ENCODE results near the gene TBC1D1. TPM values are rescaled to one million over a fixed set of nuclear protein-coding genes. Genes with fewer than 3 reads are reported as not detected.

Gene TBC1D1
- total and polyA plus RNA-seq, 2 experiments from 2014 or later = 53.9 to 151 TPM

- TF ChIP-seq ZNF462 (CRISPR knock-in tag; IDR thresholded peaks at IDR 0.05) (no peak), JUNB (IDR thresholded peaks at IDR 0.05; ENCODE audit: unreplicated experiment) (no peak), NANOG (IDR thresholded peaks at IDR 0.05; ENCODE audit: borderline replicate concordance) (no peak), EZH2phosphoT487 (IDR thresholded peaks at IDR 0.05; ENCODE audit: unreplicated experiment) (no peak)
These were observed 87.5 kb downstream of the TBC1D1 start (continued) for GRCh38 chr4:37978248-37978924.

- H3K36me3 Mint-ChIP-seq (ENCODE audit: low read depth) = no peaks in the 10 kb centered on the region
- peaks cover 8% of the 10 kb centered on the region for H3F3A ChIP-seq (replicated peaks; ENCODE audit: low read depth)
- H3K27ac Mint-ChIP-seq = no peak overlapping the region; the same call in 1 of the 2 replicates
- no peaks in the 10 kb centered on the region for H3K27me3 ChIP-seq (ENCODE audit: insufficient read depth)
- H3K79me2 ChIP-seq (replicated peaks; ENCODE audit: insufficient read depth) = peaks cover 77% of the 10 kb centered on the region
- H3K4me1 Mint-ChIP-seq = peaks cover 51% of the 10 kb centered on the region
- no peak for DNase-seq (ENCODE audit: low spot score)
- H3K9me3 Mint-ChIP-seq = no peaks in the 10 kb centered on the region
- H3K27ac ChIP-seq (ENCODE audit: low read depth) = no peak overlapping the region
- H3K4me1 ChIP-seq (ENCODE audit: insufficient read depth) = peaks cover 51% of the 10 kb centered on the region
- H3K4me3 ChIP-seq = no peak overlapping the region
- H3K9me2 ChIP-seq (ENCODE audit: insufficient read depth) = no peaks in the 10 kb centered on the region
- H3K4me2 ChIP-seq = no peak overlapping the region
- H4K20me1 ChIP-seq (replicated peaks; ENCODE audit: insufficient read depth) = peaks cover 7% of the 10 kb centered on the region
- H3K4me3 Mint-ChIP-seq = no peak overlapping the region
- ATAC-seq = no peak
- H2AFZ ChIP-seq = no peak overlapping the region
- H3K36me3 ChIP-seq (ENCODE audit: insufficient read depth) = no peaks in the 10 kb centered on the region
- peaks cover 13% of the 10 kb centered on the region for H3K27me3 Mint-ChIP-seq (ENCODE audit: insufficient read depth, low read depth, poor library complexity)
- TF ChIP-seq ETS1 (IDR thresholded peaks at IDR 0.05) = no peak
- TF ChIP-seq STAT1 (IDR thresholded peaks at IDR 0.05; ENCODE audit: unreplicated experiment) = no peak
- TF ChIP-seq ZNF331 (CRISPR knock-in tag; IDR thresholded peaks at IDR 0.05; ENCODE audit: low read depth) = no peak
- TF ChIP-seq EZH2phosphoT487 (IDR thresholded peaks at IDR 0.05; ENCODE audit: unreplicated experiment) = no peak
- TF ChIP-seq, protein P1, sequence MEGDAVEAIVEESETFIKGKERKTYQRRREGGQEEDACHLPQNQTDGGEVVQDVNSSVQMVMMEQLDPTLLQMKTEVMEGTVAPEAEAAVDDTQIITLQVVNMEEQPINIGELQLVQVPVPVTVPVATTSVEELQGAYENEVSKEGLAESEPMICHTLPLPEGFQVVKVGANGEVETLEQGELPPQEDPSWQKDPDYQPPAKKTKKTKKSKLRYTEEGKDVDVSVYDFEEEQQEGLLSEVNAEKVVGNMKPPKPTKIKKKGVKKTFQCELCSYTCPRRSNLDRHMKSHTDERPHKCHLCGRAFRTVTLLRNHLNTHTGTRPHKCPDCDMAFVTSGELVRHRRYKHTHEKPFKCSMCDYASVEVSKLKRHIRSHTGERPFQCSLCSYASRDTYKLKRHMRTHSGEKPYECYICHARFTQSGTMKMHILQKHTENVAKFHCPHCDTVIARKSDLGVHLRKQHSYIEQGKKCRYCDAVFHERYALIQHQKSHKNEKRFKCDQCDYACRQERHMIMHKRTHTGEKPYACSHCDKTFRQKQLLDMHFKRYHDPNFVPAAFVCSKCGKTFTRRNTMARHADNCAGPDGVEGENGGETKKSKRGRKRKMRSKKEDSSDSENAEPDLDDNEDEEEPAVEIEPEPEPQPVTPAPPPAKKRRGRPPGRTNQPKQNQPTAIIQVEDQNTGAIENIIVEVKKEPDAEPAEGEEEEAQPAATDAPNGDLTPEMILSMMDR (conservative IDR thresholded peaks at IDR 0.05; ENCODE audit: low read depth in 2 of 2) = no peak
- TF ChIP-seq NANOG (IDR thresholded peaks at IDR 0.05; ENCODE audit: borderline replicate concordance) = no peak
These were observed 89.4 kb downstream of the TBC1D1 start for GRCh38 chr4:37980246-37980645.

Measured in GM23338 (cell line).